G401.6 (cell line): ENCODE data around the gene ACOX2.

Experiments
- FAIRE-seq: peaks from 2 replicates; lab custom pipeline; 2012; peaks lifted over from hg19 to GRCh38; lab: Jason Lieb, UNC

The ACOX2 gene

GRCh38 chr3:58471025-58471887 lies 65.7 kb downstream of the ACOX2 start:
- peak; percentile 98 for FAIRE-seq

- FAIRE-seq: no peak
These were observed 66.5 kb downstream of the ACOX2 start for GRCh38 chr3:58470363-58471024.

- no peak for FAIRE-seq
These were observed 67.9 kb downstream of the ACOX2 start for GRCh38 chr3:58469096-58469495.

- FAIRE-seq: no peak
These were observed 70.0 kb downstream of the ACOX2 start for GRCh38 chr3:58466899-58467563.

- FAIRE-seq: no peak
These were observed 72.1 kb downstream of the ACOX2 start for GRCh38 chr3:58464866-58465265.

- no peak for FAIRE-seq
These were observed 73.1 kb downstream of the ACOX2 start for GRCh38 chr3:58463942-58464271.

- peak; percentile 91 for FAIRE-seq
These were observed 73.6 kb downstream of the ACOX2 start for GRCh38 chr3:58463181-58463941.

GRCh38 chr3:58462829-58463180 lies 74.2 kb downstream of the ACOX2 start:
- no peak for FAIRE-seq

GRCh38 chr3:58459160-58459559 lies 77.8 kb downstream of the ACOX2 start:
- no peak for FAIRE-seq
